Muscle layer of colon (tissue), 2 donors: Measurements from ENCODE around the gene FRAT1.

Experiments
- H3K27ac ChIP-seq: one replicate; pipeline ENCODE4 v1.7.0; 2013; ENCODE audit warnings: low read depth, mild to moderate bottlenecking, low read length, moderate library complexity
- H3K27me3 ChIP-seq, 2 donors: one replicate each; pipeline ENCODE4 v1.7.0; 2013; ENCODE audit warnings: low read length in 2 of 2, mild to moderate bottlenecking in 2 of 2; ENCODE audit not compliant: insufficient read depth in 2 of 2, control insufficient read depth in 1 of 2
- H3K36me3 ChIP-seq: one replicate; pipeline ENCODE4 v1.7.0; 2013; ENCODE audit warnings: mild to moderate bottlenecking, low read length; ENCODE audit not compliant: insufficient read depth
- H3K4me1 ChIP-seq: one replicate; pipeline ENCODE4 v1.7.0; 2013; ENCODE audit warnings: mild to moderate bottlenecking, low read length; ENCODE audit not compliant: insufficient read depth
- H3K4me3 ChIP-seq, 2 donors: one replicate each; pipeline ENCODE4 v1.7.0; 2013; ENCODE audit warnings: low read length in 2 of 2, low read depth in 1 of 2, mild to moderate bottlenecking in 1 of 2, moderate library complexity in 1 of 2
- H3K9ac ChIP-seq: one replicate; pipeline ENCODE4 v1.7.0; 2013; ENCODE audit warnings: low read length
- H3K9me3 ChIP-seq: one replicate; pipeline ENCODE4 v1.7.0; 2013; ENCODE audit warnings: mild to moderate bottlenecking, low read length
- donor health status: abdominal sarcoma.
- donor health status: Adenocarcinoma of cecum.

Gene FRAT1

DNA sequence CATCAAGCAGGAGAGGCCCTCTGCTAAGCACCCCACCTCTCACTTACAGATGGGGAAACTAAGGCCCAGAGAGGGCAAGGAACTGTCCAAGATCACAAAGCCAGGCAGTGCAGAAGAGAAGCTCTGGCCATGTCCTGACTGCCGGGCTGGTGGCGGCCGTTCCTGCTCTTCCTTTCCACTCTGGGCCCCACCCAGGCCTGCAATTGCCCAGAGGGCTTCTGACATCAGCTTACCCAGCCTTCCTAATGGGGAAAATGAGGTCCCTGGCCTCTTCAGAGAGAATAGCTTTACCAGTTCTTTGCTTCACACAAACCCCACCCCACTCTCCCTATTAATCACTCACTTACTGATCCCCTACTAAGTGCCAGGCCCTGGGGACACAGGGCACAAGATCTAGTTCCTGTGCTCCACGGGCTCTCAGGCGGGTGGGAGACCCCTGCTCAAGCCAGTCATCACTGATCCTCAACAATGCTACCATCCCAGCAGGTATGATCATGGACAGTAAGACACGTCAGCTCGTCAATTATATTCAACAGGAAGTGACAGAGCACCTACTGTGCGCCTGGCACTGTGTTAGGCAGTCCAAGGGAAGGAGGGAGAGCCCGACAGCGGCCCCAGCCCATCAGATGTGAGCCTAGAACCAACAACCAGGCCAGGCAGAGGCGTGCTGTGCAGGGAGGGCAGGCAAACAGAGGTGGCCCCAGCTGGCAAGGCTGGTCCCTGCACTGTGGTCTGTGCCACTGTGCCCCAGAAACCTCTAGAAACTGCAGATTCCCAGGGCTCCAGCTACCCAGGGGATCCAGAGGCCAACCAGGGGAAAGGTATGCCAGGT is 41.9 kb downstream of the FRAT1 start:
- peaks cover 5% of the 10 kb centered on the region for H3K4me1 ChIP-seq
- no peak overlapping the region for H3K4me3 ChIP-seq
- H3K27me3 ChIP-seq = no peaks in the 10 kb centered on the region
- no peak overlapping the region for H3K27ac ChIP-seq
- H3K9ac ChIP-seq = no peak overlapping the region
- peaks cover 14% of the 10 kb centered on the region for H3K36me3 ChIP-seq
- no peaks in the 10 kb centered on the region for H3K9me3 ChIP-seq

DNA sequence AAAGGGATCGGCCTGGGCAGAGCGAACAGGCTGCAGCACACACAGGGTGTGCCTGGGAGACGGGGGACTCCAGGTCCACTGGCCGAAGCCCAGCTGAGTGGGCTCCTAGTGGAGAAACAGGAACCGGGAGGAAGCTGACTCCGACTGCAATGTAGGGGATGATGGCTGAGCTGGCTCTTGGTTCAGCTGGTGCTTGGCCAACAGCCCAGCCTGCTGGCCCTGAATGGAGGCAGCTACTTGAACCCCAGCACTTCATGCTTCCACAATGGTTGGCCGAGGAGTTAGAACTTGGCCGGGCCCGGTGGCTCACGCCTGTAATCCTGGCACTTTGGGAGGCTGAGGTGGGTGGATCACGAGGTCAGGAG is 42.4 kb downstream of the FRAT1 start:
- Histone ChIP-seq H3K27me3 (no peaks in the 10 kb centered on the region), H3K9me3 (no peaks in the 10 kb centered on the region), H3K27ac (no peak overlapping the region), H3K4me3 (no peak overlapping the region), H3K4me1 (no peaks in the 10 kb centered on the region), H3K36me3 (peaks cover 18% of the 10 kb centered on the region), H3K9ac (no peak overlapping the region)

DNA sequence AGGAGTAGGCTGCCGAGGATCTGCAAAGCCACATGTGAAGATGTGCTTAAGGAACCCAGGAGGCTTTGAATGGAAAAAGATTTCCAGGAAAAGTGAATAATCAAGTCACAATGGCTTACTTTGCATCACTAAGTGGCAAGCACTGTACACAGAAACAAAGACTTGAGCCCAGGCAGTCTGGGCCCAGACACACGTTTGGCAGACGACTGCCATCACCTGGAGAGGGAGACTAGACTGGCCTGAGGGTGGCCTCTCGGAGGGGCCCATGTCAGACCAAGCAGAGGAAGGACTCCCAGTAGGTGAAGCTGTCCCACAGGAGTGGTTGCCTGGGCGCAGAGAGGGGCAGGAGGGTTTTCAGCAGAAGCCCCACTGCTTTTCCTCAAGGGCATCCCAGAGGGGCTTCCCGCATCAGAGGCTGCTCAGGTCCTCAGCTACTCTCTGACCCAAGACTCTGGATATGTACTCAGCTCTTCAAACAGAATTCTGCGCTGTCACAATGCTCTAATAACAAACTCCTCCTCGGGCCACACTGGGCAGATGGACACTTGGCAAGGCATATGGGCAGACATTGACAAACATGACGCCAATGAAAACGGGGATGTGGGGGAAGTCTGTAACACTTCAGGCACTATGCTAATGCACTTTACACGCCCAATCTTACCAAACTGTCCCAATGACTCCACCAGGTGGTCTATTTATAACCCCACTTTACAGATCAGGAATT is 43.4 kb downstream of the FRAT1 start:
- no peaks in the 10 kb centered on the region for H3K9me3 ChIP-seq
- H3K36me3 ChIP-seq = peaks cover 23% of the 10 kb centered on the region
- H3K27ac ChIP-seq = no peak overlapping the region
- no peaks in the 10 kb centered on the region for H3K4me1 ChIP-seq
- H3K4me3 ChIP-seq = no peak overlapping the region
- H3K27me3 ChIP-seq = no peaks in the 10 kb centered on the region
- H3K9ac ChIP-seq = no peak overlapping the region

DNA sequence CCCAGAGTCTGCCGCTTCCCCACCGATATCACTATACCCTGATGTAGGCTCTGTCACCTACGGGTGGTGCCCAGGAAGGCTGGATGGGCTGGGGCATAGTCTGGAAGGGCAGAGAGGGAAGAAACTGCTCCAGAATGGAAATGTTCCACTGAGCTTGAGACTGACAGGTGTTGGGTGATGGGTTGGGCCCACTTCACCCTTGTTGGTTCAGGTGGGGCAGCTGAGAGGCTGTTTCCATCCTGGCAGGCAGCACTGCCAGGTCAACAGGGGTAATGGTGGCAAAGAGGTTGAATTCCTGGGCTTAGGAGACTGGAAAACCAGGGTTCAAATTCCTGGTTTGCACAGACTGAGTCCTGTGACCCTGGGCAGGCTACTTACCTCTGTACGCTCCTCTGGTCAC is 44.0 kb downstream of the FRAT1 start:
- no peaks in the 10 kb centered on the region for H3K4me1 ChIP-seq
- no peak overlapping the region for H3K9ac ChIP-seq
- H3K27ac ChIP-seq = no peak overlapping the region
- H3K9me3 ChIP-seq = no peaks in the 10 kb centered on the region
- peaks cover 23% of the 10 kb centered on the region for H3K36me3 ChIP-seq
- no peaks in the 10 kb centered on the region for H3K27me3 ChIP-seq
- H3K4me3 ChIP-seq = no peak overlapping the region

DNA sequence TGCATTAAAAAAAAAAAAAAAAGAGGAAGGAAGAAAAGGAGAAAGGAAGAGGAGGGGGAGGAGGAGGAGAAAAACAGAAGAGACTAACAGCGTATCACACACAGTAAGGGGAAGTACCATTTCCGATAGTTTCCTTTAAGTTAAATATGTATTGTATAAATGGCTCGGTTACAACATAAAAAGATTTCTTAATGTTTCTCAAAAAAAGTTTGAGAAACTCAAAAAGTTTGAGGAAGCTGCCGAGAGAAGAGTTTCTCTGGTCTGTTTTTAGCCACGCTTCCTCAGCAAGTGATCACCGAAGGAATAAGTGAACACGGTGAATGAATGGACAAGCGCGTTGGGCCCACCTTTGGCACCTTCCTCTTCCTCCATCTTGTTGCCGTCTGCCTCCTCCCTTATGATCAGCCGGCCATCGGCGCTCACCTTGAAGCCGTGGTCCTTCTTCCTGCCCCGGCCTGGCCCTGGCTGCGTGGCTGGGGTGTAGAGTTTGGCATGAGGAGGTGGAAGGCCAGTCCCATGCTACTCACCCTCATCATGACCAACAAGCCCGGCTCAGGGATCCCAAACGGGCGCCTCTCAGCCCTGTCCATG is 46.8 kb downstream of the FRAT1 start:
- Histone ChIP-seq H3K36me3 (peaks cover 36% of the 10 kb centered on the region), H3K4me3 (no peak overlapping the region), H3K9me3 (no peaks in the 10 kb centered on the region), H3K27me3 (no peaks in the 10 kb centered on the region), H3K4me1 (no peaks in the 10 kb centered on the region), H3K9ac (no peak overlapping the region), H3K27ac (no peak overlapping the region)

DNA sequence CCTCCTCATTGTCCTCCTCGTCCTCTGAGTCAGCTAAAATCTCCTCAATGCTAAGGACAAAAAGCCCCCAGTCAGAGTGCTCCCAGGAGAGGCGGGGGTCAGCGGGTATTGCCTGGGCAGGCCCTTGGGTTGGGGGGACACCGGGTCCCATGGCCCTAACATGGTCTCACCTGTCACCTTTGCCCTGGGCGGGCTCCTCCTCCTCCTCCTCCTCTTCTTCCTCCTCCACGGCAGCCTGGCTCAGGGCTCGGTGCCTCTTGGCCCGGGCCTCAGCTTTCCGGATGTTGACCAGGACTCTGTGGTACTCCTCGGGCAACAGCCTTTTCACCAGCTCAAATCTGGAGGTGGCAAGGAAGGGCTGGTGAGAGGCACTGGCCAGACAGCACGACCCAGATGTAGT is 47.5 kb downstream of the FRAT1 start:
- Histone ChIP-seq H3K9me3 (no peaks in the 10 kb centered on the region), H3K27ac (no peak overlapping the region), H3K4me3 (no peak overlapping the region), H3K36me3 (peaks cover 42% of the 10 kb centered on the region), H3K9ac (no peak overlapping the region), H3K4me1 (no peaks in the 10 kb centered on the region), H3K27me3 (no peaks in the 10 kb centered on the region)

DNA sequence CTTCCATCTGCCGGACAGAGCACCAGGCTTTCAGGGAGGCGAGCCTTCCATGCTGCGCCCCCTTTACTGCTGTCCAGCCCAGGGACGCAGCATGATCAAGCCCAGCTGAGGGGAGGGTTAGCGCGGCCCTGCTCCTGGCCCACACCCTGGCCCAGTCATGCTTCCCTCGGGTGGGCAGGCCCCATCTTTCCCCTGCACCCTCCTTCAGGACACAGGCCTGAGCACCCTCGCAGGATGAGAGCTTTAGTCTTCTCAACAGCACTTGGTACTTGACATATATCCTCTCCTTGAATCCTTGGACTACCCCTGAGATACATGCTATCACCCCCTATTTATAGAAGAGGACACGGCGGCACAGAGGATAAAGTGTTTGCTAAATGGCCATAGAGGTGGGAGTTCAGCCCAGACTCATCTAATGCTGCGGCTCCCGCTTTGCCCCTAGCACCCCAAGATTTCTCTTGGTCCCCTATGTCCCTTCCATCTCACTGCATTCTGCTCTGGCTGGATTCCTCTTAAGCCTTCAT is 48.1 kb downstream of the FRAT1 start:
- Histone ChIP-seq H3K9ac (no peak overlapping the region), H3K27ac (no peak overlapping the region), H3K27me3 (no peaks in the 10 kb centered on the region), H3K36me3 (peaks cover 48% of the 10 kb centered on the region), H3K9me3 (no peaks in the 10 kb centered on the region), H3K4me3 (no peak overlapping the region), H3K4me1 (no peaks in the 10 kb centered on the region)
